ENCODE results near the gene SLC24A3.

DNA sequence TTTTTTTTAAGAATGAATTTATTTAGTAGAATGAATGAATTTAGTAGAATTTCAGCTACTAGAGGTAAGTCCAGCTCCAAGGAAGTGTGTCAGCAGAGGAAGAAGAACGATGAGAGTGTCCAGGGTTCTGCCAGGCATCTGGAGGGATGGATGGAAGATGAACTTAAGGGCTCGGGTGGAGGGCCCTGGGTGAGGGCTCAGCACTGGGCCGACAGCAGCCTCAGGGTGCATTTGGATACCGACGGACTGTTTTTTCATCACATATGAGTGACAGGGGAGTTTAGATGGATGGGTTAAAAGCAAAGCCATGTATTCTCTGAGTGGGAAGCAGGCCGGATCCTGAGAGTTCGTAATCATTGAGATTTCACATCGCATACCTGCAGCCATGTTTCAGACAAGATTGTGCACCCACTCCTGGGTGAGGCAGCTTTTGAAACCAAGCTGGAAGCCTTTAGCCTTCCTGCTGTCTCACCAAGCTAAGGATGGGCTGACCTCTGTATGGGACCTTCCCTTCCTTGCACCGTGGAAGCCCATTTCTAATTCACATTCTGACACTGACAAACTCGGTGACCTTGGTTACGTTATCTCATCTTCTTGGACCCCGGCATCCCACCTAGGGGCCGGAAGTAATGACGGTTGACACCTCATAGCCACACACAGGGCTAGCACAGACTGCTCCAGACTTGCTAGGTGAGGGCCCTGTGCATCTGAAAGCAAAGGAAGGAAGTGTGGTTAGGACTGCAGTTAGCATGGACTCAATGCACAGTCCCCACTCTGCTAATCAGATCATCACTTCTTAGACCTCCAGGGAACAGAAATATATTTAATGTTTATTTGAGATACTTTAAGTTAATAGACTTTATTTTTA is 228.5 kb downstream of the SLC24A3 start:
- TF ChIP-seq SP1 (IDR thresholded peaks at IDR 0.05) (no peak), ELF4 (IDR thresholded peaks at IDR 0.05) (no peak), FOXM1 (IDR thresholded peaks at IDR 0.05; ENCODE audit: borderline replicate concordance) (no peak), BHLHE40 (IDR thresholded peaks at IDR 0.05; ENCODE audit: borderline replicate concordance) (no peak), SUZ12 (IDR thresholded peaks at IDR 0.05) (no peak), CTBP1 (IDR thresholded peaks at IDR 0.05; ENCODE audit: borderline replicate concordance) (no peak), FOXK2 (IDR thresholded peaks at IDR 0.05) (no peak), ARNT (IDR thresholded peaks at IDR 0.05) (no peak)
- TF ChIP-seq, protein P1, sequence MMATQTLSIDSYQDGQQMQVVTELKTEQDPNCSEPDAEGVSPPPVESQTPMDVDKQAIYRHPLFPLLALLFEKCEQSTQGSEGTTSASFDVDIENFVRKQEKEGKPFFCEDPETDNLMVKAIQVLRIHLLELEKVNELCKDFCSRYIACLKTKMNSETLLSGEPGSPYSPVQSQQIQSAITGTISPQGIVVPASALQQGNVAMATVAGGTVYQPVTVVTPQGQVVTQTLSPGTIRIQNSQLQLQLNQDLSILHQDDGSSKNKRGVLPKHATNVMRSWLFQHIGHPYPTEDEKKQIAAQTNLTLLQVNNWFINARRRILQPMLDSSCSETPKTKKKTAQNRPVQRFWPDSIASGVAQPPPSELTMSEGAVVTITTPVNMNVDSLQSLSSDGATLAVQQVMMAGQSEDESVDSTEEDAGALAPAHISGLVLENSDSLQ (IDR thresholded peaks at IDR 0.05) = no peak
